H1 (cell line): ENCODE data around the gene THOC7.

ENCODE experiments used
- CREB1 ChIP-seq: IDR thresholded peaks from 2 replicates; pipeline ENCODE4 v1.6.1; 2012; ENCODE audit warnings: inconsistent platforms
- EGR1 ChIP-seq: IDR thresholded peaks from 2 replicates; pipeline ENCODE4 v1.6.1; 2011; ENCODE audit warnings: low read depth, low read length, borderline replicate concordance
- EZH2 ChIP-seq: fragments of 200-600 bp; sonication (generic); IDR thresholded peaks from 2 replicates; pipeline ENCODE4 v1.7.1; 2012; ENCODE audit warnings: low read depth, mild to moderate bottlenecking, moderate library complexity, low read length, inconsistent platforms; ENCODE audit not compliant: severe bottlenecking
- MAFK ChIP-seq: IDR thresholded peaks from 2 replicates; pipeline ENCODE4 v1.6.1; 2012; ENCODE audit warnings: low read depth, mild to moderate bottlenecking, improper control_type of control experiment, low read length
- POLR2A ChIP-seq, 2 experiments: IDR thresholded peaks; 1 replicate in 1 of 2; 2 replicates in 1 of 2; pipeline ENCODE4 v1.6.1; 2011; ENCODE audit warnings: low read depth in 2 of 2, low read length in 2 of 2, mild to moderate bottlenecking in 2 of 2; ENCODE audit errors: control extremely low read depth in 1 of 2
- POLR2AphosphoS5 ChIP-seq: IDR thresholded peaks from 2 replicates; pipeline ENCODE4 v1.6.1; 2011; ENCODE audit warnings: low read depth, low read length
- RAD21 ChIP-seq, 2 experiments: IDR thresholded peaks in 1 of 2; conservative IDR thresholded peaks in 1 of 2; 2 replicates each; pipeline ENCODE4 v1.6.1; 2011; ENCODE audit warnings: low read depth in 2 of 2, low read length in 2 of 2, improper control_type of control experiment in 1 of 2, inconsistent platforms in 1 of 2, mild to moderate bottlenecking in 1 of 2, moderate library complexity in 1 of 2
- RBBP5 ChIP-seq: IDR thresholded peaks from 2 replicates; pipeline ENCODE4 v1.7.1; 2012; ENCODE audit warnings: low read depth, mild to moderate bottlenecking, inconsistent platforms, low read length, moderate library complexity, borderline replicate concordance
- TAF1 ChIP-seq: IDR thresholded peaks from 2 replicates; pipeline ENCODE4 v1.6.1; 2011; ENCODE audit warnings: mild to moderate bottlenecking, low read depth, low read length
- YY1 ChIP-seq: IDR thresholded peaks from 2 replicates; pipeline ENCODE4 v1.6.1; 2011; ENCODE audit warnings: low read depth, mild to moderate bottlenecking, low read length
- TF ChIP-seq, protein P1 (sequence below): IDR thresholded peaks from 2 replicates; pipeline ENCODE4 v1.6.1; 2011; ENCODE audit warnings: low read length, improper control_type of control experiment
- TF ChIP-seq, protein P2 (sequence below), 3 experiments: IDR thresholded peaks; 1 replicate in 2 of 3; 2 replicates in 1 of 3; pipeline versions ENCODE4 v1.5.1 to v1.6.1; 2011; ENCODE audit warnings: low read length in 3 of 3, mild to moderate bottlenecking in 3 of 3, inconsistent platforms in 2 of 3, low read depth in 1 of 3, moderate library complexity in 1 of 3; ENCODE audit not compliant: insufficient read depth in 1 of 3; ENCODE audit errors: control extremely low read depth in 1 of 3
- TF ChIP-seq, protein P3 (sequence below): IDR thresholded peaks from 2 replicates; pipeline ENCODE4 v1.6.1; 2011; ENCODE audit warnings: low read depth, mild to moderate bottlenecking, low read length; ENCODE audit not compliant: insufficient read depth

DNA sequence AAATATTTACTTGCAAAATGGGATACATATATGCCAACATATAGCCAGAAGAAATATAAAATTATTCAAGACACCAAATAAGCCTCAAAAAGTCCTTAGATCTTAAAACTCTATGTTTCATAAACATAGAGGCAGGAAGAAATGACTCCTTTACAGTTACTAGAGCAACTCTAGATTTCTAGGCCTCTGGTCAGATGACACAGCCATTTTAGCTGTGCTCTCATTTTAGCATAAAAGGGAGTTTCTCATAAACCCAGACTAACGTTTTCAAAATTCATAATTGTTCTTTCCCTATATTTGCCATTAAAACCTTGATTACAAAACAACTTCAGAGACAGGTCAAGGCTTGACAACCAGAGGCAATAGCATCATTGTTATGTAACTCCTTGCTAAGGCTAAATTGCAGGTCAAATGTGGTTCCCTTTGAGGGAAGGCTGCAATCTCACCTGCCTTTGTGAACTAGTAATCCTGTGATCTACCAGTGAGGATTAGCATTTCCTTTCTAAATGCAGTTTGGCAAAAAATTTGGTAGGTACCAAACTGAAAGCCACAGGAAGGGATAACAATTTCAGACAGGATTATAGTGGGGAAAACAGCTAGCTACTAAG is 8.2 kb downstream of the THOC7 start:
- TF ChIP-seq, protein P1, sequence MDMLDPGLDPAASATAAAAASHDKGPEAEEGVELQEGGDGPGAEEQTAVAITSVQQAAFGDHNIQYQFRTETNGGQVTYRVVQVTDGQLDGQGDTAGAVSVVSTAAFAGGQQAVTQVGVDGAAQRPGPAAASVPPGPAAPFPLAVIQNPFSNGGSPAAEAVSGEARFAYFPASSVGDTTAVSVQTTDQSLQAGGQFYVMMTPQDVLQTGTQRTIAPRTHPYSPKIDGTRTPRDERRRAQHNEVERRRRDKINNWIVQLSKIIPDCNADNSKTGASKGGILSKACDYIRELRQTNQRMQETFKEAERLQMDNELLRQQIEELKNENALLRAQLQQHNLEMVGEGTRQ = no peak
- no peak for TF ChIP-seq TAF1
- no peak for TF ChIP-seq RAD21 (IDR thresholded peaks at IDR 0.05 in 1 of 2, conservative IDR thresholded peaks at IDR 0.05 in 1 of 2; ENCODE audit: low read depth in 2 of 2, low read length in 2 of 2)
- TF ChIP-seq POLR2AphosphoS5 = no peak
- no peak for TF ChIP-seq EGR1
- TF ChIP-seq, protein P2, sequence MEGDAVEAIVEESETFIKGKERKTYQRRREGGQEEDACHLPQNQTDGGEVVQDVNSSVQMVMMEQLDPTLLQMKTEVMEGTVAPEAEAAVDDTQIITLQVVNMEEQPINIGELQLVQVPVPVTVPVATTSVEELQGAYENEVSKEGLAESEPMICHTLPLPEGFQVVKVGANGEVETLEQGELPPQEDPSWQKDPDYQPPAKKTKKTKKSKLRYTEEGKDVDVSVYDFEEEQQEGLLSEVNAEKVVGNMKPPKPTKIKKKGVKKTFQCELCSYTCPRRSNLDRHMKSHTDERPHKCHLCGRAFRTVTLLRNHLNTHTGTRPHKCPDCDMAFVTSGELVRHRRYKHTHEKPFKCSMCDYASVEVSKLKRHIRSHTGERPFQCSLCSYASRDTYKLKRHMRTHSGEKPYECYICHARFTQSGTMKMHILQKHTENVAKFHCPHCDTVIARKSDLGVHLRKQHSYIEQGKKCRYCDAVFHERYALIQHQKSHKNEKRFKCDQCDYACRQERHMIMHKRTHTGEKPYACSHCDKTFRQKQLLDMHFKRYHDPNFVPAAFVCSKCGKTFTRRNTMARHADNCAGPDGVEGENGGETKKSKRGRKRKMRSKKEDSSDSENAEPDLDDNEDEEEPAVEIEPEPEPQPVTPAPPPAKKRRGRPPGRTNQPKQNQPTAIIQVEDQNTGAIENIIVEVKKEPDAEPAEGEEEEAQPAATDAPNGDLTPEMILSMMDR (IDR thresholded peaks at IDR 0.05; ENCODE audit: control extremely low read depth in 1 of 3, insufficient read depth in 1 of 3, low read depth in 1 of 3, low read length in 3 of 3) = no peak
- no peak for TF ChIP-seq RBBP5
- no peak for TF ChIP-seq EZH2
- TF ChIP-seq YY1 = no peak
- TF ChIP-seq, protein P3, sequence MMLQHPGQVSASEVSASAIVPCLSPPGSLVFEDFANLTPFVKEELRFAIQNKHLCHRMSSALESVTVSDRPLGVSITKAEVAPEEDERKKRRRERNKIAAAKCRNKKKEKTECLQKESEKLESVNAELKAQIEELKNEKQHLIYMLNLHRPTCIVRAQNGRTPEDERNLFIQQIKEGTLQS = no peak
- TF ChIP-seq POLR2A (IDR thresholded peaks at IDR 0.05; ENCODE audit: control extremely low read depth in 1 of 2, low read depth in 2 of 2, low read length in 2 of 2) = no peak
- no peak for TF ChIP-seq MAFK
- TF ChIP-seq CREB1 = no peak
